Stimulated activated naive CD8-positive, alpha-beta T cell treated with anti-CD3 and anti-CD28 coated beads, Interleukin-15, Interleukin-2, amounts not matched to agents 100 ng/mL and 50 ng/mL, for 24 hours (primary cell): Measurements from ENCODE around the gene IFNL3.
"Not testable (repeated sequence)": the region's sequence is repeated elsewhere in the genome, so short reads cannot be mapped to it uniquely, and the experiment has no call there.

Experiments
- H3K27ac Mint-ChIP-seq: one replicate; pipeline ENCODE4 v1.8.0; 2021; ENCODE audit warnings: mild to moderate bottlenecking, mixed read lengths
- H3K27me3 Mint-ChIP-seq: one replicate; pipeline ENCODE4 v1.8.0; 2021; ENCODE audit warnings: mixed read lengths
- H3K36me3 Mint-ChIP-seq: one replicate; pipeline ENCODE4 v1.8.0; 2021; ENCODE audit warnings: low read depth, mixed read lengths
- H3K4me1 Mint-ChIP-seq: one replicate; pipeline ENCODE4 v1.8.0; 2021; ENCODE audit warnings: low read depth, mixed read lengths
- H3K4me3 Mint-ChIP-seq: one replicate; pipeline ENCODE4 v1.8.0; 2021; ENCODE audit warnings: mild to moderate bottlenecking, mixed read lengths
- H3K9me3 Mint-ChIP-seq: one replicate; pipeline ENCODE4 v1.8.0; 2021; ENCODE audit warnings: mixed read lengths

Gene IFNL3

DNA sequence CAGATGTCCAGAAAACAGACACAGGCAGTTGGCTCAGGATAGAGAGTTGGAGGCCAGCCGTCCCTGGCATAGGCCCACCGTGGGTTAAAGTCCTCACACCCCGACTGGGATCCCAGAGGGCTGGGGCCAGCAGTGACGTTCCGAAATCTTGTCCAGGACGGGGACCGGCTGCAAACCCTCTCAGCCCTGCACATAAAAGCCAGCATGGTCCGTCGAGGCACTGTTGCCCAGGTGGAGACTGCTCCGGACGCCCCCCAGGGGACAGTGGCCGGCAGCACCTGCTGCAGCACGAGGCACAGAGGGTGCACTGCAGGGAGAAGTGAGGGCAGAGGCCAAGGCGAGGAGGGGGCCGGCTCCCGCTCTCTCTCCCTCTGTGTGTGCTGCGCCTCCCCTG is 19.1 kb upstream of the IFNL3 start:
- Mint-ChIP-seq H3K27ac (no peak overlapping the region), H3K27me3 (peaks cover 30% of the 10 kb centered on the region), H3K4me3 (no peak overlapping the region), H3K4me1 (peaks cover 3% of the 10 kb centered on the region), H3K36me3 (no peaks in the 10 kb centered on the region), H3K9me3 (no peaks in the 10 kb centered on the region)

DNA sequence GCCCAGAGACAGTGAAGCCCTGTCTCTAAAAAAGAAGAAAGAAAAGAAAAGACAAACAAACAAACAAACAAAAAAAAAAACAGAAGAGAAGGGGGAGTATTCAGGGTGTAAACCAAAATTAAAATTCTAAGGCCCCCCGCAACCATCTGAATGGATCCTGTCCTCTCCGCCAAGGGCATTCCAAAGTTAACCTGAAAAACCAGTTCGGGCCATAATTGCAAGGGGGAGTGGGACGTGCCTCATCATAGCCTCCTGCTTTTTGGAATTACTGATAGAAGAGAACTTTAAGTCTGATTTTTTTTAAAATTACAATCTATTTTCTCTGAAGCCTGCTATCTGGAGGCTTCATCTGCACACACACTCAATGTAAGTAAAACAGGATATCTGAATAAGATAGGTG is 17.7 kb upstream of the IFNL3 start:
- peaks cover 9% of the 10 kb centered on the region for H3K4me1 Mint-ChIP-seq
- no peak overlapping the region for H3K27ac Mint-ChIP-seq
- H3K27me3 Mint-ChIP-seq, result peaks cover 30% of the 10 kb centered on the region
- H3K9me3 Mint-ChIP-seq, result no peaks in the 10 kb centered on the region
- no peak overlapping the region for H3K4me3 Mint-ChIP-seq
- H3K36me3 Mint-ChIP-seq, result no peaks in the 10 kb centered on the region

GRCh38 chr19:39261704-39262103 is 16.9 kb upstream of the IFNL3 start:
- no peak overlapping the region for H3K4me3 Mint-ChIP-seq
- H3K9me3 Mint-ChIP-seq, result no peaks in the 10 kb centered on the region
- no peaks in the 10 kb centered on the region for H3K36me3 Mint-ChIP-seq
- H3K4me1 Mint-ChIP-seq, result peaks cover 9% of the 10 kb centered on the region
- H3K27me3 Mint-ChIP-seq, result peaks cover 30% of the 10 kb centered on the region
- no peak overlapping the region for H3K27ac Mint-ChIP-seq

- Mint-ChIP-seq H3K36me3 (no peaks in the 10 kb centered on the region), H3K9me3 (no peaks in the 10 kb centered on the region), H3K4me3 (no peak overlapping the region), H3K27ac (no peak overlapping the region), H3K27me3 (peaks cover 6% of the 10 kb centered on the region), H3K4me1 (peaks cover 6% of the 10 kb centered on the region)
These were observed 12.4 kb upstream of the IFNL3 start for GRCh38 chr19:39257227-39257626.

- Mint-ChIP-seq H3K4me1 (peaks cover 6% of the 10 kb centered on the region), H3K27ac (no peak overlapping the region), H3K9me3 (no peaks in the 10 kb centered on the region)
These were observed 9.9 kb upstream of the IFNL3 start for GRCh38 chr19:39254531-39255345.

GRCh38 chr19:39253374-39254149 is 8.8 kb upstream of the IFNL3 start:
- no peak overlapping the region for H3K4me3 Mint-ChIP-seq
- H3K36me3 Mint-ChIP-seq, result no peaks in the 10 kb centered on the region
- H3K27ac Mint-ChIP-seq, result no peak overlapping the region
- peaks cover 4% of the 10 kb centered on the region for H3K27me3 Mint-ChIP-seq
- peaks cover 9% of the 10 kb centered on the region for H3K4me1 Mint-ChIP-seq
- H3K9me3 Mint-ChIP-seq, result no peaks in the 10 kb centered on the region

More at GRCh38 chr19:39254531-39255345, 9.9 kb upstream of the IFNL3 start:
- no peaks in the 10 kb centered on the region for H3K36me3 Mint-ChIP-seq
- peaks cover under 1% of the 10 kb centered on the region for H3K27me3 Mint-ChIP-seq
- H3K4me3 Mint-ChIP-seq, result no peak overlapping the region

DNA sequence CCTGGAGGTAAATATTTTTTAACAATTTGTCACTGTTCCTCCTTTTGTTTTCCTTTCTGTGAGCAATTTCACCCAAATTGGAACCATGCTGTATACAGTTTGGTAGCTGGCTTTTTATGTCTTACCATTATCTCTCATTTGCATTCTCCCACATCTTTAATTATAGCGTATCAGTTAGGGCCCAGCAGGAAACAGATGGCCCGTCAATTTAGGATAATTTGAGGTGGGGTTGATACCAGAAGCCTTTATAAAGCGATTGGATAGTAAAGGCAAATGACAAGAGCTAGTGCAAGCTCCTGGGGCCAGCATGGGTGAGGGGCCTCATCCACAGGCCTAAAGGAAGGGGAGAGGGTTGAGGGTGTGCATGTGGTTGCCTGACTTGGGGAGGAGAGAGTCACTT is 7.7 kb upstream of the IFNL3 start:
- Mint-ChIP-seq H3K4me3 (no peak overlapping the region), H3K27me3 (peaks cover 4% of the 10 kb centered on the region), H3K9me3 (no peaks in the 10 kb centered on the region), H3K36me3 (no peaks in the 10 kb centered on the region), H3K4me1 (peaks cover 3% of the 10 kb centered on the region), H3K27ac (no peak overlapping the region)

DNA sequence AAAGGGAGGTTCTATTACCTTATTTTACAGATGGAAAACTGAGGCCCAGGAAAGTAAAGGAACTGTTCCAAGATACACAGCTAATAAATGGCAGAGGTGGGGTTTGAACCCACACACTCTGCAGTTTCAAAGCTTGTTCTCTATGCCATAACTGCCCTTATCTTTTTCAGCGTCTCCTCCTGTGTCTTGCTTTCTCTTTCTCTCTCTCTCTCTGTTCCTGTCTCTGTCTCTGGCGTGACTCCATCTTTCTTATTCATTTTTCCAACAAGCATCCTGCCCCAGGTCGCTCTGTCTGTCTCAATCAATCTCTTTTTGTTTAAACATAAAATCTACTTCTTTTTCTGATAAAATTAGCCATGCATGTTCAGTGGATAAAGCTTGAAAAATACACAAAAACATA is 7.0 kb upstream of the IFNL3 start:
- Mint-ChIP-seq H3K4me3 (no peak overlapping the region), H3K36me3 (no peaks in the 10 kb centered on the region), H3K4me1 (peaks cover 6% of the 10 kb centered on the region), H3K27ac (no peak overlapping the region), H3K27me3 (peaks cover 4% of the 10 kb centered on the region), H3K9me3 (no peaks in the 10 kb centered on the region)

DNA sequence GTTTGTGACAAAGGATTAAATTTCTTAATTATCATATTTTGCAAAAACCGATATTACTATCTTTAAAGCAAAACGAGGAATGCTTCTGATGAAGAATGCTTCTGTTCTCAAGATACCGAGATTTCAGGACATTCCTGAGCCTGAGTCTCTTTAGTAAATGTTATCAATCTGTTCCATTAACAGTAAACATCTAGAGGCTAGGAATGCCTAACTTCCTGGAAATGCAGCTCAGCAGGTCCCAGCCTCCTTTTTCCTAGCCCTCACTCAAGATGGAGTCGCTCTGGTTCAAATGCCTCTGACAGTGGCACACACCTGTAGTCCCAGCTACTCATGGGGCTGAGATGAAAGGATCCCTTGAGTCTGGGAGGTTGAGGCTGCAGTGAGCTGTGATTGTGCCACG is 6.3 kb upstream of the IFNL3 start:
- Mint-ChIP-seq H3K27me3 (peaks cover 4% of the 10 kb centered on the region), H3K9me3 (no peaks in the 10 kb centered on the region), H3K27ac (no peak overlapping the region), H3K4me3 (no peak overlapping the region), H3K4me1 (peaks cover 6% of the 10 kb centered on the region), H3K36me3 (no peaks in the 10 kb centered on the region)

DNA sequence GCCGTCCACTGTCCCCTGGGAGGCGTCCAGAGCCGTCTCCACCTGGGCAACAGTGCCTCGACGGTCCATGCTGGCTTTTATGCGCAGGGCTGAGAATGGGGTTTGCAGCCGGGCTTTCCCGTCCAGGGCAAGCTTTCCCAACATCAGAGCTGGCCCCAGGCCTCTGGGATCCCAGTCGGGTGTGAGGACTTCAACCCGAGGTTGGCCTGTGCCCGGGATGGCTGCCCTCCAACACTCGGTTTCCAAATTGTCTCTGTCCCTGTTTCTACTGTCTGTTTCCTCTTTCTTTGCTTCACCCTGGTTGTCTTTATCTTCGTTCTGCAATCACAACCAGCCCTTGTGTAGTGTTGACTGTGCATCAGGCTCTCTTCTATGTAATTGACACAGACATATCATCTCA is 4.0 kb upstream of the IFNL3 start, which contains the start of gene IFNL4:
IFNL4 (minus strand) TSS at position 51 of the 400 bp plus-strand sequence.
- Mint-ChIP-seq H3K27me3 (peaks cover 4% of the 10 kb centered on the region), H3K27ac (no peak within 1 kb of the TSS), H3K4me3 (no peak within 1 kb of the TSS), H3K9me3 (no peaks in the 10 kb centered on the region), H3K4me1 (peaks cover 6% of the 10 kb centered on the region), H3K36me3 (no peaks in the 10 kb centered on the region)

- peaks cover 4% of the 10 kb centered on the region for H3K27me3 Mint-ChIP-seq
These were observed 3.2 kb upstream of the IFNL3 start for GRCh38 chr19:39247701-39248664.

GRCh38 chr19:39246951-39247669 is 2.3 kb upstream of the IFNL3 start:
- Mint-ChIP-seq H3K27ac (no peak overlapping the region), H3K4me1 (peaks cover 6% of the 10 kb centered on the region), H3K27me3 (peaks cover 4% of the 10 kb centered on the region), H3K9me3 (no peaks in the 10 kb centered on the region), H3K4me3 (no peak overlapping the region), H3K36me3 (no peaks in the 10 kb centered on the region)

More at GRCh38 chr19:39247701-39248664, 3.2 kb upstream of the IFNL3 start:
- H3K4me1 Mint-ChIP-seq, result peaks cover 6% of the 10 kb centered on the region
- H3K9me3 Mint-ChIP-seq, result no peaks in the 10 kb centered on the region
- no peaks in the 10 kb centered on the region for H3K36me3 Mint-ChIP-seq
- no peak overlapping the region for H3K27ac Mint-ChIP-seq
- no peak overlapping the region for H3K4me3 Mint-ChIP-seq

GRCh38 chr19:39245166-39245565 is 360 bp upstream of the IFNL3 start:
- not testable (repeated sequence) for H3K4me3 Mint-ChIP-seq, H3K27me3 Mint-ChIP-seq

DNA sequence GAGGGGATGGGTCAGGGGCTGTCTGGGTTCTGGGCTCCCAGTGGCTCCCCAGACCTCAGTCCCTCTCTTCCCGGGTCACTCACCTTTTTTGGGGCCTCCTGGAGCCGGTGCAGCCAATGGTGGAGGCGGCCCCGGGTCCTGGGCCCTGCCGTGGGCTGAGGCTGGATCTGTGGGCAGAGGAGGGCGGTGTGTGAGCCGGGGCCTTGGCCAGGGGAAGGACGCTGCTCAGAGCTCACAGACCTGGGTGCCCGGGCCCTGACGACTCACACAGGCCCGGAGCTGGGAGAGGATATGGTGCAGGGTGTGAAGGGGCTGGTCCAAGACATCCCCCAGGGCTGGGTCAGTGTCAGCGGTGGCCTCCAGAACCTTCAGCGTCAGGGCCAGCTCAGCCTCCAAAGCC is 1.1 kb downstream of the IFNL3 start:
- H3K4me3 Mint-ChIP-seq, H3K4me1 Mint-ChIP-seq, H3K9me3 Mint-ChIP-seq, H3K27me3 Mint-ChIP-seq, H3K27ac Mint-ChIP-seq, H3K36me3 Mint-ChIP-seq: not testable (repeated sequence)

More at GRCh38 chr19:39245166-39245565, 360 bp upstream of the IFNL3 start:
- not testable (repeated sequence) for H3K9me3 Mint-ChIP-seq, H3K36me3 Mint-ChIP-seq, H3K27ac Mint-ChIP-seq, H3K4me1 Mint-ChIP-seq
